ENCODE data around the gene OCA2.
"Not testable (repeated sequence)": the region's sequence is repeated elsewhere in the genome, so short reads cannot be mapped to it uniquely, and the experiment has no call there.

Gene OCA2

GRCh38 chr15:28023422-28023821, 75.7 kb downstream of the OCA2 start:
- DNase-seq (ENCODE audit: low spot score): no peak

GRCh38 chr15:28022961-28023360, 76.2 kb downstream of the OCA2 start:
- DNase-seq (ENCODE audit: low spot score): no peak

GRCh38 chr15:28022181-28022580, 76.9 kb downstream of the OCA2 start:
- no peak for DNase-seq (ENCODE audit: low spot score)

- DNase-seq (ENCODE audit: low spot score): no peak
Observed at GRCh38 chr15:28021281-28022039, 77.7 kb downstream of the OCA2 start.

- no peak for DNase-seq (ENCODE audit: low spot score)
Observed at GRCh38 chr15:28020644-28021043, 78.5 kb downstream of the OCA2 start.

GRCh38 chr15:28019594-28020309, 79.4 kb downstream of the OCA2 start:
- DNase-seq (ENCODE audit: low spot score): no peak

GRCh38 chr15:28018291-28019044, 80.6 kb downstream of the OCA2 start:
- DNase-seq (ENCODE audit: low spot score): no peak

GRCh38 chr15:28017423-28017924, 81.6 kb downstream of the OCA2 start:
- DNase-seq (ENCODE audit: low spot score): no peak

GRCh38 chr15:28015855-28016254, 83.3 kb downstream of the OCA2 start:
- DNase-seq (ENCODE audit: low spot score): no peak

GRCh38 chr15:28014623-28015200, 84.4 kb downstream of the OCA2 start:
- DNase-seq (ENCODE audit: low spot score): no peak

- no peak for DNase-seq (ENCODE audit: low spot score)
Observed at GRCh38 chr15:28013976-28014375, 85.1 kb downstream of the OCA2 start.

- no peak for DNase-seq (ENCODE audit: low spot score)
Observed at GRCh38 chr15:28013480-28013879, 85.6 kb downstream of the OCA2 start.

GRCh38 chr15:28012231-28012630, 86.9 kb downstream of the OCA2 start:
- DNase-seq (ENCODE audit: low spot score): no peak

- not testable (repeated sequence) for DNase-seq (ENCODE audit: low spot score)
Observed at GRCh38 chr15:28008175-28008574, 90.9 kb downstream of the OCA2 start.

GRCh38 chr15:28006116-28006905, 92.8 kb downstream of the OCA2 start:
- DNase-seq (ENCODE audit: low spot score): no peak

GRCh38 chr15:28005004-28005527, 94.0 kb downstream of the OCA2 start:
- no peak for DNase-seq (ENCODE audit: low spot score)

- DNase-seq (ENCODE audit: low spot score): no peak
Observed at GRCh38 chr15:28004143-28005003, 94.7 kb downstream of the OCA2 start.

GRCh38 chr15:28003302-28004037, 95.6 kb downstream of the OCA2 start:
- no peak for DNase-seq (ENCODE audit: low spot score)

- no peak for DNase-seq (ENCODE audit: low spot score)
Observed at GRCh38 chr15:28002867-28003266, 96.2 kb downstream of the OCA2 start.

All from CD4-positive, alpha-beta T cell treated with Interleukin-15 for 4 hours (primary cell).